ENCODE measurements around the gene GABBR2. TPM values are rescaled to one million over a fixed set of nuclear protein-coding genes. Genes with fewer than 3 reads are reported as not detected.

The GABBR2 gene
- total and polyA plus RNA-seq, 2 donors (not counting 1 experiment from before 2014, with no cell fraction given) = 0.03 TPM; not detected in 1

- ChIA-PET CTCF (no interaction called here), POLR2A (no interaction called here)
- Mint-ChIP-seq H3K27ac (no peak overlapping the region), H3K9me3 (ENCODE audit: insufficient read depth) (no peaks in the 10 kb centered on the region), H3K27me3 (peaks cover 7% of the 10 kb centered on the region), H3K4me3 (no peak overlapping the region), H3K4me1 (no peaks in the 10 kb centered on the region)
- Histone ChIP-seq H2AFZ (ENCODE audit: insufficient read depth, low read depth, low read length, poor library complexity, severe bottlenecking) (no peak overlapping the region), H3K36me3 (replicated peaks in 1 of 2; ENCODE audit: control extremely low read depth in 1 of 2, control insufficient read depth in 1 of 2, extremely low read depth in 1 of 2, insufficient read depth in 2 of 2, low read length in 1 of 2) (no peaks in the 10 kb centered on the region), H3K9me3 (ENCODE audit: control extremely low read depth in 1 of 3, control insufficient read depth in 2 of 3, insufficient read depth in 1 of 3, low read length in 2 of 3) (peaks cover 0 to 7% (median 0%) of the 10 kb centered on the region in 3 donors), H3K9ac (ENCODE audit: low read length) (no peak overlapping the region), H4K20me1 (ENCODE audit: control insufficient read depth, insufficient read depth, low read length, poor library complexity, severe bottlenecking) (no peaks in the 10 kb centered on the region), H3K79me2 (ENCODE audit: control insufficient read depth, insufficient read depth, low read length) (no peaks in the 10 kb centered on the region), H3K27me3 (replicated peaks in 1 of 4; ENCODE audit: control extremely low read depth in 1 of 4, control insufficient read depth in 3 of 4, insufficient read depth in 4 of 4, low read length in 3 of 4) (peaks cover 0 to 5% (median 0%) of the 10 kb centered on the region in 4 experiments), H3K4me1 (ENCODE audit: control insufficient read depth in 2 of 2, insufficient read depth in 2 of 2, low read length in 2 of 2) (no peaks in the 10 kb centered on the region), H3K27ac (ENCODE audit: low read length in 2 of 2) (no peak overlapping the region), H3K4me2 (replicated peaks; ENCODE audit: low read depth, low read length, poor library complexity, severe bottlenecking) (no peak overlapping the region), H3K4me3 (ENCODE audit: control extremely low read depth in 1 of 5, extremely low read depth in 1 of 5, insufficient read depth in 1 of 5, low read depth in 2 of 5, low read length in 4 of 5) (no peak overlapping the region)
- WGBS (ENCODE audit: insufficient coverage) = 73% methylated on average over 11 of the region's 12 CpGs
- TF ChIP-seq EZH2 (IDR thresholded peaks at IDR 0.05; ENCODE audit: borderline replicate concordance, insufficient read depth, low read depth, low read length, poor library complexity, severe bottlenecking) (no peak), CTCF (IDR thresholded peaks at IDR 0.05) (no peak)
- ATAC-seq (ENCODE audit: low read depth) = no peak
- DNase-seq = no peak
- intact Hi-C loops (cut with micrococcal nuclease) = no loop called here
Observed at GRCh38 chr9:98536542-98537173, 172.1 kb downstream of the GABBR2 start.

GRCh38 chr9:98533866-98534265, 174.9 kb downstream of the GABBR2 start:
- no peak overlapping the region for H3K9ac ChIP-seq (ENCODE audit: low read length)
- ATAC-seq (ENCODE audit: low read depth) = no peak
- H3K4me3 Mint-ChIP-seq = no peak overlapping the region
- no peak overlapping the region for H2AFZ ChIP-seq (ENCODE audit: insufficient read depth, low read depth, low read length, poor library complexity, severe bottlenecking)
- no peaks in the 10 kb centered on the region for H3K36me3 ChIP-seq (replicated peaks in 1 of 2; ENCODE audit: control extremely low read depth in 1 of 2, control insufficient read depth in 1 of 2, extremely low read depth in 1 of 2, insufficient read depth in 2 of 2, low read length in 1 of 2)
- CTCF ChIA-PET = no interaction called here
- no peaks in the 10 kb centered on the region for H3K79me2 ChIP-seq (ENCODE audit: control insufficient read depth, insufficient read depth, low read length)
- H3K4me3 ChIP-seq (ENCODE audit: control extremely low read depth in 1 of 5, extremely low read depth in 1 of 5, insufficient read depth in 1 of 5, low read depth in 2 of 5, low read length in 4 of 5) = no peak overlapping the region
- POLR2A ChIA-PET = no interaction called here
- H3K9me3 ChIP-seq (ENCODE audit: control extremely low read depth in 1 of 3, control insufficient read depth in 2 of 3, insufficient read depth in 1 of 3, low read length in 2 of 3) = peaks cover 0 to 7% (median 0%) of the 10 kb centered on the region in 3 donors
- no peaks in the 10 kb centered on the region for H3K4me1 ChIP-seq (ENCODE audit: control insufficient read depth in 2 of 2, insufficient read depth in 2 of 2, low read length in 2 of 2)
- intact Hi-C loops (cut with micrococcal nuclease) = no loop called here
- H3K27me3 Mint-ChIP-seq = peaks cover 11% of the 10 kb centered on the region
- H3K27me3 ChIP-seq (replicated peaks in 1 of 4; ENCODE audit: control extremely low read depth in 1 of 4, control insufficient read depth in 3 of 4, insufficient read depth in 4 of 4, low read length in 3 of 4) = no peaks in the 10 kb centered on the region
- 85% methylated on average over 4 of the region's 4 CpGs for WGBS (ENCODE audit: insufficient coverage)
- H4K20me1 ChIP-seq (ENCODE audit: control insufficient read depth, insufficient read depth, low read length, poor library complexity, severe bottlenecking) = no peaks in the 10 kb centered on the region
- H3K4me2 ChIP-seq (replicated peaks; ENCODE audit: low read depth, low read length, poor library complexity, severe bottlenecking) = no peak overlapping the region
- no peaks in the 10 kb centered on the region for H3K4me1 Mint-ChIP-seq
- no peak overlapping the region for H3K27ac Mint-ChIP-seq
- H3K27ac ChIP-seq (ENCODE audit: low read length in 2 of 2) = no peak overlapping the region
- no peak for TF ChIP-seq EZH2 (IDR thresholded peaks at IDR 0.05; ENCODE audit: borderline replicate concordance, insufficient read depth, low read depth, low read length, poor library complexity, severe bottlenecking)
- no peak for TF ChIP-seq CTCF (IDR thresholded peaks at IDR 0.05)
- no peak for DNase-seq
- H3K9me3 Mint-ChIP-seq (ENCODE audit: insufficient read depth) = no peaks in the 10 kb centered on the region

Data from B cell (primary cell).